Astrocyte of the cerebellum (primary cell): ENCODE data around the gene MPIG6B.

Source experiments
- DNase-seq: peaks from one replicate; pipeline ENCODE4 v3.0.0-alpha.2; 2011; ENCODE audit warnings: low read depth
- H3K4me3 ChIP-seq: 2 replicates; pipeline ENCODE4 v1.5.1; 2011; ENCODE audit warnings: mild to moderate bottlenecking, low read depth, low read length, moderate library complexity
- in situ Hi-C: cut with HindIII; loops from 2 replicates; pipeline ENCODE4 v1.10.0; 2017; ENCODE audit warnings: low sequenced_read_pairs
- TF ChIP-seq, protein P1 (sequence below): IDR thresholded peaks from 2 replicates; pipeline ENCODE4 v1.5.1; 2012; ENCODE audit warnings: low read length, low read depth, moderate library complexity, mild to moderate bottlenecking; ENCODE audit errors: missing control alignments

MPIG6B gene

DNA sequence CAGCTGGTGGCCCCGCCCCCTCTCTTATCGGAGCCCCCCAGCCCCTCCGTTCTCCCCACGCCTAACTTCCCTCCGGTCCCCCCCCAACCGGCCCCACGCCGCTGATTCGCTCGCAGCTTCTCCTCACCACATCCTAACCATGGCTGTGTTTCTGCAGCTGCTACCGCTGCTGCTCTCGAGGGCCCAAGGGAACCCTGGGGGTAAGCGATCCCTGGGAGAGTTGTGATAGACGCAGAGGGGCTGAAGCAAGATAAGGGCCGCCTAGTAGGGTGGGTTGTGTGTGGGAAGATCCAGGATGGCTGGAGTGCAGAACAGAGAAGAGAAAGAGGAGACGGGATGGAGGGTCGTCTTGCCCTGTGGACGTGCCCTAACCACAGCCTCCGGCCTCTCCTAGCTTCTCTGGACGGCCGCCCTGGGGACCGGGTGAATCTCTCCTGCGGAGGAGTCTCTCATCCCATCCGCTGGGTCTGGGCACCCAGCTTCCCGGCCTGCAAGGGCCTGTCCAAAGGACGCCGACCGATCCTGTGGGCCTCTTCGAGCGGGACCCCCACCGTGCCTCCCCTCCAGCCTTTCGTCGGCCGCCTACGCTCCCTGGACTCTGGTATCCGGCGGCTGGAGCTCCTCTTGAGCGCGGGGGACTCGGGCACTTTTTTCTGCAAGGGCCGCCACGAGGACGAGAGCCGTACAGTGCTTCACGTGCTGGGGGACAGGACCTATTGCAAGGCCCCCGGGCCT is at the start of gene MPIG6B:
TSS of gene MPIG6B (plus strand) at position 129 of the 735 bp plus-strand sequence. CDS start at position 140, 11 bp downstream.
- TF ChIP-seq, protein P1, sequence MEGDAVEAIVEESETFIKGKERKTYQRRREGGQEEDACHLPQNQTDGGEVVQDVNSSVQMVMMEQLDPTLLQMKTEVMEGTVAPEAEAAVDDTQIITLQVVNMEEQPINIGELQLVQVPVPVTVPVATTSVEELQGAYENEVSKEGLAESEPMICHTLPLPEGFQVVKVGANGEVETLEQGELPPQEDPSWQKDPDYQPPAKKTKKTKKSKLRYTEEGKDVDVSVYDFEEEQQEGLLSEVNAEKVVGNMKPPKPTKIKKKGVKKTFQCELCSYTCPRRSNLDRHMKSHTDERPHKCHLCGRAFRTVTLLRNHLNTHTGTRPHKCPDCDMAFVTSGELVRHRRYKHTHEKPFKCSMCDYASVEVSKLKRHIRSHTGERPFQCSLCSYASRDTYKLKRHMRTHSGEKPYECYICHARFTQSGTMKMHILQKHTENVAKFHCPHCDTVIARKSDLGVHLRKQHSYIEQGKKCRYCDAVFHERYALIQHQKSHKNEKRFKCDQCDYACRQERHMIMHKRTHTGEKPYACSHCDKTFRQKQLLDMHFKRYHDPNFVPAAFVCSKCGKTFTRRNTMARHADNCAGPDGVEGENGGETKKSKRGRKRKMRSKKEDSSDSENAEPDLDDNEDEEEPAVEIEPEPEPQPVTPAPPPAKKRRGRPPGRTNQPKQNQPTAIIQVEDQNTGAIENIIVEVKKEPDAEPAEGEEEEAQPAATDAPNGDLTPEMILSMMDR, result no peak
- DNase-seq, result no peak
- in situ Hi-C loops, result no loop called here
- no peak within 1 kb of the TSS for H3K4me3 ChIP-seq

GRCh38 chr6:31676322-31676903 is 46.8 kb upstream of the MPIG6B start:
- TF ChIP-seq, protein P1, result no peak
- no peak overlapping the region for H3K4me3 ChIP-seq
- in situ Hi-C loops, result no loop called here
- DNase-seq, result no peak

- TF ChIP-seq, protein P1, result no peak
- DNase-seq, result no peak
- no peak overlapping the region for H3K4me3 ChIP-seq
- in situ Hi-C loops, result no loop called here
These were observed 46.3 kb upstream of the MPIG6B start for GRCh38 chr6:31676904-31677303.

GRCh38 chr6:31677955-31678354 is 45.2 kb upstream of the MPIG6B start:
- in situ Hi-C loops, result no loop called here
- H3K4me3 ChIP-seq, result no peak overlapping the region
- TF ChIP-seq, protein P1, result no peak
- DNase-seq, result no peak

- peak; percentile 84 for DNase-seq
- TF ChIP-seq, protein P1, result peak; percentile 60
- in situ Hi-C loops, result no loop called here
- H3K4me3 ChIP-seq, result peak within 1 kb of the TSS; percentile 45
These were observed 42.7 kb upstream of the MPIG6B start, which contains the start of gene LY6G5C for GRCh38 chr6:31680226-31681134. Gene LY6G5C, minus strand, starts transcription at chr6:31681067. Its CDS starts 694 bp downstream, at chr6:31680373.

- in situ Hi-C loops, result no loop called here
- peak overlapping the region; percentile 45 for H3K4me3 ChIP-seq
- DNase-seq, result no peak
- TF ChIP-seq, protein P1, result peak; percentile 15
These were observed 42.0 kb upstream of the MPIG6B start for GRCh38 chr6:31681135-31681671.
